ENCODE measurements around the gene TCF19. TPM values are rescaled to one million over a fixed set of nuclear protein-coding genes. Genes with fewer than 3 reads are reported as not detected.
"Not testable (repeated sequence)": the region's sequence is repeated elsewhere in the genome, so short reads cannot be mapped to it uniquely, and the experiment has no call there.

TCF19 gene
- total RNA-seq, 6 experiments from 2014 or later = 0.42 to 4.4 (median 1.3) TPM

- Histone ChIP-seq H3K9me3 (no peaks in the 10 kb centered on the region), H3K4me1 (peaks cover 0 to 3% (median 0%) of the 10 kb centered on the region in 4 donors), H3K36me3 (no peaks in the 10 kb centered on the region), H3K27me3 (no peaks in the 10 kb centered on the region), H3K27ac (no peak overlapping the region), H3K4me3 (no peak overlapping the region)
- TF ChIP-seq, protein P1, sequence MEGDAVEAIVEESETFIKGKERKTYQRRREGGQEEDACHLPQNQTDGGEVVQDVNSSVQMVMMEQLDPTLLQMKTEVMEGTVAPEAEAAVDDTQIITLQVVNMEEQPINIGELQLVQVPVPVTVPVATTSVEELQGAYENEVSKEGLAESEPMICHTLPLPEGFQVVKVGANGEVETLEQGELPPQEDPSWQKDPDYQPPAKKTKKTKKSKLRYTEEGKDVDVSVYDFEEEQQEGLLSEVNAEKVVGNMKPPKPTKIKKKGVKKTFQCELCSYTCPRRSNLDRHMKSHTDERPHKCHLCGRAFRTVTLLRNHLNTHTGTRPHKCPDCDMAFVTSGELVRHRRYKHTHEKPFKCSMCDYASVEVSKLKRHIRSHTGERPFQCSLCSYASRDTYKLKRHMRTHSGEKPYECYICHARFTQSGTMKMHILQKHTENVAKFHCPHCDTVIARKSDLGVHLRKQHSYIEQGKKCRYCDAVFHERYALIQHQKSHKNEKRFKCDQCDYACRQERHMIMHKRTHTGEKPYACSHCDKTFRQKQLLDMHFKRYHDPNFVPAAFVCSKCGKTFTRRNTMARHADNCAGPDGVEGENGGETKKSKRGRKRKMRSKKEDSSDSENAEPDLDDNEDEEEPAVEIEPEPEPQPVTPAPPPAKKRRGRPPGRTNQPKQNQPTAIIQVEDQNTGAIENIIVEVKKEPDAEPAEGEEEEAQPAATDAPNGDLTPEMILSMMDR (IDR thresholded peaks at IDR 0.05) = no peak
- intact Hi-C loops (cut with DNase I) = no loop called here
- no peak for ATAC-seq
- WGBS (ENCODE audit: insufficient coverage, low coverage, low lambda C conversion rate, missing lambda C conversion rate) = 80% methylated on average over 1 of the region's 13 CpGs
- DNase-seq = no peak
Observed at GRCh38 chr6:31162463-31163165, 4.2 kb downstream of the TCF19 start.

DNA sequence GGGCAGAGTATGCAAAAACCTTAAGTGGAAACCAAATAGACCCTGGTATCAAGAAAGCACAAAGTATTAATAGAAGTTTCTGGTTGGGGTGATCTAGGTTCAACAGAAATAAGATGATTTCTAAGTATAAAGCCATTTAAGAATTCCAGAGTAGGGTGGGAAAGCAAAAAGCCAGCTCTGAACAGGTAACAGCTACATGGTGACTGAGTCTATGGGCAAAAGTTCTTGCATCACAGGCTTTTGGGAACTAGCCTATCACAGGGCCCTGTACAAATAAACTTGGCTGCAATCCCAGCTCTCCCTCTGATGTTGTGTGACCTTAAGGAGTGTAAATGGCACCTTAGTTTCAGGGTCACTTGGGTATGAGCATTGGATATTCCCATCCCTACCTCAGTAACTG lies 5.5 kb downstream of the TCF19 start:
- no peak overlapping the region for H3K27ac ChIP-seq
- TF ChIP-seq POLR2A (IDR thresholded peaks at IDR 0.05) = no peak
- TF ChIP-seq, protein P1 (IDR thresholded peaks at IDR 0.05) = no peak

GRCh38 chr6:31164475-31165063 lies 6.2 kb downstream of the TCF19 start:
- ATAC-seq; H3K27me3 ChIP-seq; H3K36me3 ChIP-seq; DNase-seq; H3K4me3 ChIP-seq; intact Hi-C loops (cut with DNase I); H3K9me3 ChIP-seq; H3K27ac ChIP-seq; H3K4me1 ChIP-seq: not testable (repeated sequence)
- WGBS (ENCODE audit: insufficient coverage, low coverage, low lambda C conversion rate, missing lambda C conversion rate) = no CpG with 5 or more reads among the region's 9 CpGs

More for the DNA sequence above, 5.5 kb downstream of the TCF19 start:
- ATAC-seq (peak; percentile 76 to 90 (median 79)), DNase-seq (no peak)
- no peaks in the 10 kb centered on the region for H3K36me3 ChIP-seq
- peaks cover 0 to 3% (median 0%) of the 10 kb centered on the region in 4 donors for H3K4me1 ChIP-seq
- no peaks in the 10 kb centered on the region for H3K9me3 ChIP-seq
- H3K27me3 ChIP-seq = no peaks in the 10 kb centered on the region
- H3K4me3 ChIP-seq = no peak overlapping the region
- intact Hi-C loops (cut with DNase I) = no loop called here

DNA sequence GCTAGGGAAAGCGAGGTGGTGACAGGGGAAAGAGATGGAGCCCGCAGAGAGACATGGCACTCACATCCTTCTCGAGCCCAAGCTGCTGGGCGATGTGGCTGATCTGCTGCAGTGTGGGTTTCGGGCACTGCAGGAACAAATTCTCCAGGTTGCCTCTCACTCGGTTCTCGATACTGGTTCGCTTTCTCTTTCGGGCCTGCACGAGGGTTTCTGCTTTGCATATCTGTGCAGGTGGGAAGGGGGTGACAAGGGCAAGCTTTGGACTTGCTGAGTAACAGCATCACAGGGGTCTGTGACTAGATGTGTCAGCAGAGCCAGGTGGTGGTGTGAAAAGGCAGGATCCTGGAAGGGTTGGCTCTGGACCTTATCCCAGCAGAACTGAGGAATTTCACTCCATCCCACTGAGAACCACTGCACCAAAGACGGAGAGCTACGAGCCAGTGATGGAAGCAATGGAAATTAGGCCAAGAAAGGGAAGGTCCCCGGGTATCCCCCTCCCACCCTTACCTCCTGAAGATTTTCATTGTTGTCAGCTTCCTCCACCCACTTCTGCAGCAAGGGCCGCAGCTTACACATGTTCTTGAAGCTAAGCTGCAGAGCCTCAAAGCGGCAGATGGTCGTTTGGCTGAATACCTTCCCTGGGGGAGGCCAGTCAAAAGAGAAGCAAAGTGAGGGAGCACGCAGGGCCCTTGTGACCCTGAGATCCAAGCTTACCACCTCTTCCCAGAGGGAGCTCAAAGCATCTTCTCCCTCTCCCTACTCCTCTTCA lies 6.9 kb downstream of the TCF19 start:
- H3K27me3 ChIP-seq; H3K9me3 ChIP-seq; H3K36me3 ChIP-seq; H3K4me3 ChIP-seq; DNase-seq; H3K27ac ChIP-seq; ATAC-seq; intact Hi-C loops (cut with DNase I); H3K4me1 ChIP-seq: not testable (repeated sequence)
- 90% methylated on average over 5 of the region's 17 CpGs for WGBS (ENCODE audit: insufficient coverage, low coverage, low lambda C conversion rate, missing lambda C conversion rate)

DNA sequence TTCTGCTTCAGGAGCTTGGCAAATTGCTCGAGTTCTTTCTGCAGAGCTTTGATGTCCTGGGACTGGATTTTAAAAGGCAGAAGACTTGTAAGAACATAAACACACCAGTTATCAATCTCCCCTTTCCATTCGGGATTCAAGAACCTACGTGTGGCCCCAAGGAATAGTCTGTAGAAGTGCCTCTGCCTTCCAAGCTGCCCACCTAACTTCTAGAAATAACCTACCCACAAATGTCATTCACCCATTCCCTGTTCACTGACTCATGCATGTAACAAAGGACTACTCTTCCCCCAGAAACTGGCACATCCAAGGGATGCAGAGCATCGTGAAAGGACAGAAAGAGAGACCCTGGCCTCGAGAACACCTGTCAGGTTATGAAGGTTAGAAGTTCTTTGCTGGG lies 7.6 kb downstream of the TCF19 start:
- H3K4me3 ChIP-seq = no peak overlapping the region
- H3K27me3 ChIP-seq = no peaks in the 10 kb centered on the region
- intact Hi-C loops (cut with DNase I) = no loop called here
- no peak for DNase-seq
- peaks cover 0 to 3% (median 0%) of the 10 kb centered on the region in 4 donors for H3K4me1 ChIP-seq
- H3K27ac ChIP-seq = no peak overlapping the region
- no peak for TF ChIP-seq POLR2A (IDR thresholded peaks at IDR 0.05)
- TF ChIP-seq, protein P1 (IDR thresholded peaks at IDR 0.05) = no peak
- no peak for ATAC-seq
- no peaks in the 10 kb centered on the region for H3K9me3 ChIP-seq
- WGBS (ENCODE audit: insufficient coverage, low coverage, low lambda C conversion rate, missing lambda C conversion rate) = 87% methylated on average over 3 of the region's 5 CpGs
- no peaks in the 10 kb centered on the region for H3K36me3 ChIP-seq

Data from right lobe of liver (tissue), 6 donors.